HG02852 (cell line): ENCODE measurements around the gene WNT2B.

Experiments used
- ATAC-seq: cut with Tn5 transposase; IDR thresholded peaks from one replicate; pipeline ENCODE4 v1.9.1; 2021; ENCODE audit warnings: mild to moderate bottlenecking, moderate library complexity; ENCODE audit not compliant: unreplicated experiment

Gene WNT2B

DNA sequence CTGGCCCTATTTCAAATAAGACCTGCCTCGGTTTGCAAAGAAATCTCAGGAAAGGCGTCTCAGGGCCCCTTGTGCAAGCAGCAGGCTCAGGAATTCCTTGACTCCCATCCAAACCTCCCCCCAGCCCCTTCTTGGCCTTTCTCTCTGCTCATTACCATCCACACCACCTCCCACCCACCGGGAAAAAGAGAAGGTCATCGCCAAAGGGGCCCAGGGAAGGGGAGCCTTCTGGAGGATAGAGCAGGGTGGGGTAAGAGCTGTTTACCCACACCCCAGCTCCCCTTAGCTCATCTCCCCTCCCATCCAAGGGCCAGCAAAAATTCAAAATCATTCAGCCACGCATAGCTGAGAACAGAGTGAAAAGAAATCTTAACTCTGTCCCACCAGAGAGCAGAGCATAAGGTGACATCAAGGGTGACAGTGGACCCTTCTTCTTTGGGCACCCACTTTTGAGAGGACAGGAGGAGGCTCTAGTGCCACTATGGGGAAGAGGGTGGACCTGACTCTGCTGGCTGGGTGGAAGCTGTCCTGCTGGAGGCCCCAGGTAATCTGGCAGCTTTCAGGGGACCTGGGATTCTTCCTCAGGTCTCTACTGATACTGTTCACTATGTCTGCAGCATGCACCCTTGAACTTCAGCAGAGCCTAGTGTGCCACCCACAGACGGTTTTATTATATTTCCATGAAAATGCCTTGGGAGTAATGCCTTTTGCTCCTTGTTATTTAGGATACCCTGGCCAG lies 3.9 kb upstream of the WNT2B start:
- no peak for ATAC-seq

DNA sequence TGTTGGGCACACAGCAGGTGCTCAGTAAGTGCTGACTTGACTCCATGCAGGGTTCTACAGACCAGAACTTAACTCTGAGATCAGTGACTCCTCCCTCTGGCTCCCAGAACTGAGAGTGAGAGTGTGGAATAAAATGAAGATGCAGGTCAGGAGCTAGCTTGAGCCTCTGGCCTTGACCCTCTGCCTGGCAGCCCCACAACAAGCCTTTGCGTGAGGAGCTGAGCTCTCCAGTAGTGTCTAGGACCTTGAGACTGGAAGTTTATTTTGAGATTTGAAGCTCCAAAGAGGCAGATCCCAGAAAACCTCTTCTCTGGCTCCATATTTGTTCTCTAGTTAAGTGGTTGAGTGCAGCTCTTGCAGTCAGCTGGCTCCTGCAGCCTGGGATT lies 3.4 kb upstream of the WNT2B start:
- no peak for ATAC-seq

DNA sequence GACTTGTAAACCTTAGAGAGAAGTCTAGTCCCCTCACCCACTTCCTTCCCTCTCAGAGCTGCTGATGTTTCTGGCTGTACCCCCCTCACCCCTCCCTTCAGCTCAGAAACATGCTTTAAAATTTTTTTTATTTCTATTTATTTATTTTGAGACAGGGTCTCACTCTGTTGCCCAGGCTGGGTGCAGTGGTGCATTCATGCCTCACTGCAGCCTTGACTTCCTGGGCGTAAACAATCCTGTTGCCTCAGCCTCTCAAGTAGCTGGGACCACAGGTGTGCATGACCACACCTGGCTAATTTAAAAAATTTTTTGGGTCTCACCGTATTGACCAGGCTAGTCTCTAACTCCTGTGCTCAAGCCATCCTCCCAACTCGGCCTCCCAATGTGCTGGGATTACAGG lies 2.9 kb upstream of the WNT2B start:
- ATAC-seq: no peak

DNA sequence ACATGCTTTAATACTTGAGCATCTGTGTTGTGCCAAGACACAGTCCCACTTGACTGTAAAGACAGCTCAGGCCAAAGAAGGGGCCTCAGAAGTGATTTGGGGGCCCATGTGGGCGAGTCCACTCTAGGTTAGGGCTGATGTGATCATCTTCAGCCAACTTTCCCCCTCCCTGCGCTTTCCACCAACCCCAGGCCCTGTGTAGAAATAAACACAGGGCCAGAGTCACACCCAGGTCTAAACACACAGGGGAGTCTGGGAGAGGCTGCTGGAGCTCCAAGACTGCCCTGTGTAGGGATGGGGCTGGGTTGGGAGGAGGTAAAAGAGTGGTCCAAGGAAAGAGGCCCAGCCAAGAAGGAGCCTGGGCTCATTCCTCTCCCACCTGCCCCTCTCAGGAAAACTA lies 2.5 kb upstream of the WNT2B start:
- no peak for ATAC-seq

DNA sequence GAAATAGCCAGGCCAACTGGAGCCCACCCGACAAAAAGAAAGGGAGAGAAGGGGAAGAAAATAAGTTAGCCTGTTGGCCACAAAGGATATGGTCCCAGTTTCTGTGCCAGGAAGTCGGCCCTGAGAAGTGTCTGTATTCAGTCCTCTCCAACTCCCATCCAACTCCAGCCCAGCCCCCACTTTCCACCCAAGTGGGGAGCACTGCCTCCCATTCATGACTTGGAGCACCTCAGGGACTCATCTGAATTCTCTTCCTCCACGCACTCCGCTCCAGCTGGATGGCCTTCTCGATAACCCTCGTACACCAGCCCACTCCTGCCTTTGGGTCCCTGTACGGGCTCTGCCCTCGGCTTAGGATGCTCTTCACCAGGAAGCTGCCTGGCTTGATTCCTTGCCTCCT lies 2.0 kb upstream of the WNT2B start:
- no peak for ATAC-seq

DNA sequence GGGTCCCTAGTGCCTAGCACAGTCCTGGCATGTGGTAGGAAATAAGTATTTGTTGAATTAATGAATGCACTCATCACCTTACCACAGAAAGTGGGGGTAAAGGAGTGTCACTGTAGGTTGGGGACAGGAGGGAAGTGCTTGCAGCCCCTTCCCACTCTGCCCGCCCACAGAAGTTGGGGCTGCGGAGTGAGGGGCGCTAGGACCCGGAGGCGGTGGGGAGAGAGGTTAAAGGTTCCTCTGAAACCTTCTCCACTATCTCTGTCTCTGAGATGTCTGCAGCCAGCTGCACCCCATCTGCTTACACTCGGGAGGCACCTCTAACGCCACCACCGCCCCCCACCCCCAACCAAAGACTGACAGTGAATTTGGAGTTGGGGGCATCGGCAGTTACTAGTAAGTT lies 1.4 kb upstream of the WNT2B start:
- ATAC-seq: no peak

DNA sequence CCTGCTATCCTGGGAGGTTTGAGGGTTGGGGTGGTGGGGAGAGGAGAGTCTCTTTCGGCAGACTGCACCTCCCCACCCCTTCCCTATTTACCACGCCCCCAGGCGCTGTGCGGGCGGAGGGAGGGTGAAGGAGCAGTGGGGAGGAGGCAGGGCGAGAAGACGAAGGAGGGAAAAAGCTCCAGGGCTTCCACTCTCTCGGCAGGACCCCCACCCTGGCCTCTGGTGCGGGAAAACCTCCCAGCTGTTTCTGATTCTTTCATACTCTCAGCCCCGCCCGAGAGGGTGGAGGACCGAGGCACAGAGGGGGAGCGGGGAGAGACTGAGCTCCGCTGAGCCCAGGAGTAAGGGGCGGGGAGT lies 866 bp upstream of the WNT2B start:
- ATAC-seq: no peak

DNA sequence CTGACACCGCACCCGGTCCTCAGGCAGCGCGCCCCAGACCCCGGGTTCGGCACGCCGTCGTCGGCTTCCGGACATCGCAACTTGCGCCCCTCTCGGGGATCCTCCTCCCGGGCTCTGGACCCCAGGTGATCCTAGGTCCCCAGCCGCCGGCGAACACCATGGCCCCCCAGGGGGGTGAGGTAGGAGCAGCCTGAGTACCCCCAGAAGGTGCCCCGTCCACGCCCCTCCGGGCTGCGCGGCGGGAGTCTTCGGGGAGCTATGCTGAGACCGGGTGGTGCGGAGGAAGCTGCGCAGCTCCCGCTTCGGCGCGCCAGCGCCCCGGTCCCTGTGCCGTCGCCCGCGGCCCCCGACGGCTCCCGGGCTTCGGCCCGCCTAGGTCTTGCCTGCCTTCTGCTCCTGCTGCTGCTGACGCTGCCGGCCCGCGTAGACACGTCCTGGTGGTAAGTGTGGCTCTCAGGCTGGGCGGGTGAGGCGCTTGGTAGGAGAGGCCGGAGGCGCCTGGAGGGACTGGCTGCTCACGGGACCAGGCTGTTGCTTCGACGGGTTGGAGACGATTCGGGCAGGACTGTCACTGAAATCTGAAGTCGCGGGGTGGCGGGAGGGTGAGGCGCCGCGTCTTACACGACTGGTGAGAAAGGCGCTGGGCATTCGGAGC lies 367 bp downstream of the WNT2B start:
- ATAC-seq: peak; percentile 31

DNA sequence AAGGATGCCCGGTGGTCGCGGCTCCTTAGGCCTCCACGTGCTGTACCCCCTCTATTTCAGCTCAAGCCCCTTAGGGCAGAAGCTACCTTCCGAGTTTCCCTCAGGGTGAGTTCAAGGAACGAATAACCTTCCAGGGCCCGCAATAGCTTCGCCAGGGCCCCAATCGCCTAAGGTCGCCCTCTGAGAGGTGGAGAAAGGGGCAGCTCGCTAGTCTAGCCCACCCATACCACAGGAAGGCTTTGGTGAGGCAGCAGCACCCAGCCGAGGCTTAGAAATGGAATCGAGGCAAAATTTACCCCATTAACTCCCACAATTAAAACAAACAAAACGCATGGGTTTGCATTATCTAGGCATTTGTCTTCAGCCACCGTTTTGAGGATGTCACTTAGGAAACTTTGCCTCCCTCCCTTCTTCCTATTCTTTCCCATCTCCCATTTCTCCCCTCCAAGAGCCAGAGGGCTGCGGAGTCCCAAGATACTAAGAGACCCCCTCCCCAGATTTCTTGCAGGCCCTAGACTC lies 954 bp downstream of the WNT2B start:
- ATAC-seq: no peak

DNA sequence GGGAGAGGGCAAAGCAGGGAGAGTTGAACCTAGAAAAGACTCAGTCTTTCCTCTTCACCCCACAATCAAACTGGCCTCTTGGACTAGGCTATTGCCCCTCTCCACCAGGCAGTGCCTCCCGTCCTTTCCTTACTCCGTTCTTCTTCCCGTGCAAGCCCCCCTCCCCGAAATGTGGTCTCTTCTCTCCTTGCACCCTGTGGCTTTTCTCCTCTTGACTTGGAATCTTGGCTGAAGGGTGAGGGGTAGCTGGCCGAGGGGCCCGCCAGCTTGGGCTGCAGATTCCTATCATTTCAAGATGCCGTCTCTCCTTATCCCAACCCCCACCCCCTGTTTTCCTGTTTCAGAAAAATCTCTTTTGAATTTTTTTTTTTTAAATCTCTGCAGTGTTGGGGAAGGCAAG lies 1.6 kb downstream of the WNT2B start:
- no peak for ATAC-seq

DNA sequence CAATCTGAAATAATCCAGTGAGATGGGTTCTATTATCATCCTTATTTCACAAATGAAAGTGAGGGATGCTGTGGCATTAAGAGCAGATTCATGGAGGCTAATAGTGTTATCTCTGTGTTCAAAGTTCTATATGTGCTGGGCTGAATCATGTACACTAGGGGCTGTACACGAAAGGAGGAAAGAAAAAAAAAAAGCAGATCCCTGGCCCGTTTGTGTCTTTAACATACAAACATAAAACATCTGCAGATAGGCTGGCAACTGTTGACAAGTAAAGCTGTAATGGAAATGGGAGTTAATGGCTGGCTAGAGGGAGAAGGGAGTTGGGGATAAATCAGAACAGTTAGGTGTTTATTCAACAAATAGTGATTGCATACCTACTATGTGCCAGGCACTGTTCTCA lies 3.1 kb downstream of the WNT2B start:
- no peak for ATAC-seq

DNA sequence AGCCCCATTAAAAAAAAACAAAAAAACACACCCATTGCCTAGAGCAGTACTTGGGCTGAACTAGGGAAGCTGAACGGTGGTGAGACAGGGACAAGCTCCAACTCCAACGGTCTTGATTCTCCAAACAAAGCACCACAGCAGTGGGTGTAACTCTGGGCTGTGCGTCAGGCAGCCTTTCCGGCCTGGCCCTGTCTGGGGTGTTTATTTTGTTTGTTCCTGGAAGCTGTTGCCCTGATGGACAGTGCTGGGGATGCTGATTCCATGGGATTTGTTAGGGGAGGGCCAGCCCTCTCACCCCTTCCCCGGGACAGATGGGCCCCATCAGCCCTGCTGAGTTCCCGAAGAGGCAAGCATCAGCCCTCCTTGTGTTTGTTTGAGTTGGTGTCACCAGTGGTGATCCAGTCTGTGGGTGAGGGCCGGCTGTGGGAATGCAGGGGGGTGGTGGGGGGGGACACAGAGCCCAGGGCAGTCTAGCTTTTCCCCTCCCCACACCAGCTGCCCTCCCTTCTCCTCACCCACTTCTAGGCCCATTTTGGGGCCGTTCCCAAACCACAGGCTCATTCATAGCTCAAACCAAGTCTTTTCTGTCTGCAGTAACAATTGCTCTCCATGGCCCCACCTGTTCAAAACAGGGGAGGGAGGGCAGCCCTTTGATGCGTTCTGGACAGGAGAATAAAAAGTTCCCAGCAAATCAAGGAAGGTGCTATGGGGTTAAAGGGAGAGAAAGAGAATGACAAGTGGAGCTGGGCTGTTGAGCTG lies 4.5 kb downstream of the WNT2B start:
- no peak for ATAC-seq

DNA sequence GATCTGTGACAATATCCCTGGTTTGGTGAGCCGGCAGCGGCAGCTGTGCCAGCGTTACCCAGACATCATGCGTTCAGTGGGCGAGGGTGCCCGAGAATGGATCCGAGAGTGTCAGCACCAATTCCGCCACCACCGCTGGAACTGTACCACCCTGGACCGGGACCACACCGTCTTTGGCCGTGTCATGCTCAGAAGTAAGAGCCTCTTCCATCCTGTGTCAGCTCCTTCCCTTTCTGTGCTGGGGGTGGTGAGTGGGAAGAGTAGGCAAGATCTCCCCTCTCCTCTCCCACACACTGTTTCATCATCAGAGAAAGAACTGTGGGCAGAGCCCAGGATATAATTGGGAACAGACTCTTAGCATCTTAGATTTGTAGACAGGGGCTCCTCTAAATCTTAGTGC lies 6.1 kb downstream of the WNT2B start:
- ATAC-seq: no peak

DNA sequence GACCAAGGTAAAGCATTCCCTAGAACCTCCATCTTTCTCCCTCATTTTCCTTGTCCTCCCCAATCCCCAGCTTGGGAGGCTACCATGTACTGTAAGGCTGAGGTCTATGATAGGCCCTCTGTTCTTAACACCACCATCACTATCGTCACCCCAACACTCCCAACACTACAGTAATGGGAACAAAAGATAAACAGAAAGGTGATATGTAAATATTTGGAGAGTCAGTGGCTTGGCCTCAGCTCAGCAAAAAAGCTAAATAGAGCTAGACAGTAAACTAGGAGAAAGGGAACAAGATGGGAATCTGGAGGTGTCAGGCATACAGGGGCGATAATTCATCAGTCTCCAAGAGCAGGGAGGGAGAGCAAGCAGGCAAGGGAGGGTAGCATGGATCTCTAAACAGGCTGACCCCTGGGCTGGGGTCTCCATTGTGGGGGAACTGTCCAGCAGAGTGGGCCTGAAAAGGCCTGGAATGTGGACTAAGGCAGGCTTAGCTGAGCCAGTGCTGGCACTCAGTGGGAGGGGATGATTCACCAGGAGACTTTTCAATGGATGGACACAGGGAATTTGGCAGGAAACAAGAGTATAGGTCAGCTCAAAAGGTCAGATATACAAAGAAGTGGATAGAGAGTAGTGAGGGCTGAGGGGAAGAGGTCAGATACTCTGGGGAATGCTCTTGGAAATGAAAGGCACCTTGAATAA lies 6.7 kb downstream of the WNT2B start:
- no peak for ATAC-seq

DNA sequence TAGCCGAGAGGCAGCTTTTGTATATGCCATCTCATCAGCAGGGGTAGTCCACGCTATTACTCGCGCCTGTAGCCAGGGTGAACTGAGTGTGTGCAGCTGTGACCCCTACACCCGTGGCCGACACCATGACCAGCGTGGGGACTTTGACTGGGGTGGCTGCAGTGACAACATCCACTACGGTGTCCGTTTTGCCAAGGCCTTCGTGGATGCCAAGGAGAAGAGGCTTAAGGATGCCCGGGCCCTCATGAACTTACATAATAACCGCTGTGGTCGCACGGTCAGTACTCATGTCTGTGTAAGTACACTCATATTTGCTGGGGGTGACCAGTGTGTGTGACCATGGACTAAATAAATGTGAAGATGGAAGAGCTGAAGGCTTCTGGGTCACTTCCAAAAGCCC lies 7.4 kb downstream of the WNT2B start:
- no peak for ATAC-seq

DNA sequence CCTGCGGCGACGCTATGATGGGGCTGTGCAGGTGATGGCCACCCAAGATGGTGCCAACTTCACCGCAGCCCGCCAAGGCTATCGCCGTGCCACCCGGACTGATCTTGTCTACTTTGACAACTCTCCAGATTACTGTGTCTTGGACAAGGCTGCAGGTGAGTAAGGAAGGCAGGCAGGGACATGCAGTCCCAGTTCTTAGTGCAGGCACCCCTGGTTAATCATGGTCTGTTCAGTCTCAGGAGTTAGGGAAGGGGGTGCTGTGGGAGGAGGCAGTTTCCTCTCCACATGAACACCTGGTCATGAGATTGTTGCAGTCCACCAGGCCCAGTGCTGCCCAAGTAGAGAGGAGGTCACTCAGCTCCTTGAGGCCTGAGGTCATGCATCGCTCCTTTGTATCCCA lies 8.5 kb downstream of the WNT2B start:
- no peak for ATAC-seq

DNA sequence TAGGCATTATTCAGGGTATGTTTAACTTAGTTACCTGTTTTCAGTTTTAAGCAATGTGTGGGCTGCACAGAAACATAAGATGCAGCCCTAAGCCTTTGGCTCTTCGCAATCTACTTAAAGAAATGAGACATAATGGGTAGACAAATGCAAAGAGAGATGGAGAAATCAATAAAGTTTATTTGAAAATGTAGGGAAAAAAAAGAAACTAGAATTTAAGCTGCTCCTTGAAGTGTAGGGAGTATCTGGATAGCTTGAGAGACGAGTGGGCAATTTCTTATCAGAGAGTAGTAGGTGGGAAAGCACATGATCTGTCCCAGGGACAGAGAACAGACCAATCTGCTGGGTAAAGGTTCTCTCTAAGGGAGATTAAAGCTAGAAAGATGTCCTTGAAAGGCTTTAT lies 8.9 kb downstream of the WNT2B start:
- no peak for ATAC-seq

DNA sequence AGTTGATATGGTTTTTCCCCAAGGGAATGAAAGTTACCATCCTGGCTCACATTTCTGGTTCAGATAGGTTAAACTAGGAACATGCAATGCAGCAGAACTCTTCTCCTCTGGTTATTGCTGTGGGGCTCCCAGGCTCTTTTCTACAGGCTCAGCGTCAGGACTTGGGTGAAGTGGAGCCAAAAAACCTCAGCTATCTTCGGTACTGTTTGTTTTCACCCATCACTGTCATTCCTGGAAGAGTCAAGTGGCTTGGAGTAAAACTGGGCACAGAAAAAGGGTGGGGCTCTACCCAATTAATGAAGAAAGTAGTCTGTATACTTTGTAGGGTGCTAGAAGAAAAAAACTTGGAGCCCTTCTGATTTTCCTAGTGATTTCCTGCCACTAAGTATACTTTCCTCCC lies 9.4 kb downstream of the WNT2B start:
- no peak for ATAC-seq

DNA sequence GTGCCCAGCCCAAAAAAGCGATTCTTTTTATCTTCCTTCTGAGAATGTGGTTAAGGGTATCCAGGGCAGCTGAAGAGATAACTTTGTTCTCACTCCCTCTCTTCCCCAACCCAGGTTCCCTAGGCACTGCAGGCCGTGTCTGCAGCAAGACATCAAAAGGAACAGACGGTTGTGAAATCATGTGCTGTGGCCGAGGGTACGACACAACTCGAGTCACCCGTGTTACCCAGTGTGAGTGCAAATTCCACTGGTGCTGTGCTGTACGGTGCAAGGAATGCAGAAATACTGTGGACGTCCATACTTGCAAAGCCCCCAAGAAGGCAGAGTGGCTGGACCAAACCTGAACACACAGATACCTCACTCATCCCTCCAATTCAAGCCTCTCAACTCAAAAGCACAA lies 11.4 kb downstream of the WNT2B start:
- no peak for ATAC-seq

DNA sequence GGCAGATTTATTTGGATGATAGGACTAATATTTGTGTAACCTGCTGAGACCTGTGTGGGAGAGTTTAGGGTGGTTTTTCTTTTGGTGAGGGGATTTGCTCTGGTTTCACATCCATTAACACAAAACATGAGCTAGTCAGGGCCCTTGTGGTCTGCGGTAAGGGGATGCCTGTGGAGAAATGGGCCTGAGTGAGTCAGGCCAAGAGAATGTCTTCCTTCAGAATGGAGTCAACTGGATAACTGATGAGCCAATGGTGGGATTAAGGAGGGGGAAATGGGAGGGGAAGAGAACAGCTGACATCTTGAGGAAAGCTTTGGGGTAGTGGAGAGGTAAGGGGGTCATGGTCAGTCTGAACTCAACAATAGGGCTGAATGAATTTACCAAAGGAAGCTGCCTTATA lies 13.9 kb downstream of the WNT2B start:
- ATAC-seq: no peak

DNA sequence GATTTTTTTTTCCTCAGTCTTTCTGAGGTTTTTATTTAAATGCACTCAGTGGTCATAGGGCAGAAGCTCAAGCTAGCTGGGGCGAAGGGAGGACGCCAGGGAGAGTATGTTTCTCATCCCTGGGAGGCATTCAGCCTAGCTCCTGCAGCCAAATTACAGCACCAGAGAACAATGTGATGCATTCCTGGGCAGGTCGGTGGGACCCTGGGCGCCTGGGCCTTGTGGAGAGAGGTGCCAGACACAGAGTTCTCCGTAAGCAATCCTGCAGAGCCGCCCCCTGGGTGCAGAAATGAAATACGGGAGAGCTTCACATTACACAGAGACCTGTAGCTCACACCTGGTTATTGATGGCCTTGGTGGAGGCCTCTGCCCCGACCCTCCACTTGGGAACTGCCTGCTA lies 15.5 kb downstream of the WNT2B start:
- ATAC-seq: no peak

DNA sequence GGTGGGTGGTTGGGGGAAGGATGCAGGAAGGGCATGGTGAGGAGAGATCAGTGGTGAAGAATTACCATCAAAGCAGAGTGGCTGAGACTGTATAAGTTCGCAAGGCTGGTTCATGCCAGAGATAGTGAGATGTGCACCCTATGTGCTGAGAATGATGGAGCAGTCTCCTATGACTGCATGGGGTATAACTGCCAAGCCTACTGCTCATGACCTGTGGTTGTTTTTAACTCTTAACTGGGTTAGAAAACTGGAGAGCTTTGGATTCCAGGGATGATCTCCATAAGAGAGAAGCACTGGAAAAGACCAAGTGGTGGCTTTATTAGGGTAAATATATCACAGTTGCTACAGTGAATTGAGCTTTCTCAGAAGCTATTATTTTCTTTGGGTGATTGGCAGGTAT lies 16.2 kb downstream of the WNT2B start:
- no peak for ATAC-seq
